Stomach smooth muscle (tissue), 2 donors: ENCODE results near the gene ADAMTS6.
"Not testable (repeated sequence)": the region's sequence is repeated elsewhere in the genome, so short reads cannot be mapped to it uniquely, and the experiment has no call there.

ENCODE experiments used
- H3K27ac ChIP-seq: one replicate; pipeline ENCODE4 v1.7.0; 2013; ENCODE audit warnings: mild to moderate bottlenecking, low read length, inconsistent platforms
- H3K27me3 ChIP-seq, 2 donors: one replicate each; pipeline ENCODE4 v1.7.0; 2013; ENCODE audit warnings: low read length in 2 of 2; ENCODE audit not compliant: insufficient read depth in 2 of 2, control insufficient read depth in 1 of 2
- H3K36me3 ChIP-seq, 2 donors: one replicate each; pipeline ENCODE4 v1.7.0; 2013; ENCODE audit warnings: low read length in 2 of 2; ENCODE audit not compliant: control insufficient read depth in 2 of 2, insufficient read depth in 2 of 2
- H3K4me1 ChIP-seq: one replicate; pipeline ENCODE4 v1.7.0; 2013; ENCODE audit warnings: low read length; ENCODE audit not compliant: control insufficient read depth, insufficient read depth
- H3K4me3 ChIP-seq, 2 donors: one replicate each; pipeline ENCODE4 v1.7.0; 2013; ENCODE audit warnings: low read length in 2 of 2
- H3K9ac ChIP-seq, 2 donors: one replicate each; pipeline ENCODE4 v1.7.0; 2013; ENCODE audit warnings: low read length in 2 of 2, mild to moderate bottlenecking in 1 of 2
- H3K9me3 ChIP-seq, 2 donors: one replicate each; pipeline ENCODE4 v1.7.0; 2013; ENCODE audit warnings: low read length in 2 of 2; ENCODE audit not compliant: control insufficient read depth in 2 of 2
- donor health status: healthy.
- donor health status: Pancreatic carcinoma.

The ADAMTS6 gene

DNA sequence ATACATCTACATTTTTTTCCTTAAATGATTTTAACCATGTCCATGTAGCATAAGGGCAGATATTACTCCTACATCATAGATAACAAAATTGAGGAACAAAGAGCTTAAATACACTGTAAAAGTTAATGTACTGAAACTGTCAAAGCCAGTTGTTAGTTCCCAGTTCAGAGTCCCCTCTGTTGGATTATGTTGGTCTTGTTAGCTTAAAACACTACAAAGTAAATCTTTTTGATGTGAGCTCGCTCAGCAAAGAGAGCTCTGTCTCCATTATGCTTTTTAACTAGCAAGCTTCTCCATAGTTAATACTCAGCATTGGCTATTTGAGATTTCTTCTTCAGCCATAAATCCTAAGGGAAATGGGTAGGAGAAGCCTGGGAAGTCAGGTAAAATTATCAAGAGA, 149.1 kb downstream of the ADAMTS6 start:
- no peak overlapping the region for H3K4me3 ChIP-seq
- no peak overlapping the region for H3K9ac ChIP-seq
- no peaks in the 10 kb centered on the region for H3K36me3 ChIP-seq
- no peaks in the 10 kb centered on the region for H3K27me3 ChIP-seq
- no peaks in the 10 kb centered on the region for H3K9me3 ChIP-seq
- peaks cover 3% of the 10 kb centered on the region for H3K4me1 ChIP-seq
- no peak overlapping the region for H3K27ac ChIP-seq

DNA sequence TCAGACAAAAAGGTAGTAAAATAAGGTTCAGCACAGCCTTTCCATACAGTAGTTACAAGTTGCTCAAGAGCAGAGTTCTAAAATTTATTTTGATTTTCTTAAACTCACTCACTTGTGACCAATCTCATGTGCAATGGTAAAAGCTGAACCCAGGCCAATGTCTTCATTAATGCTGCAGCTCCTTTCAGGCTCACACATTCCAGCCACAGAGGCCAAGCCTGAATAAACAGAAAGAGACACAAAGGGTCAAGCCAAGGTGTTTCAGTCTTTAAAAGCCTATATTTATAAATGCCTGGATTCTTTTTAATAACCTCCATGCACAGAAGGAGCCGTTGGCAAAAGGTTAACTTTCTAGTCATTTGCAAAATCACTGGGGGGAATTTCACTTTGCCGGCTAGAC, 152.5 kb downstream of the ADAMTS6 start:
- H3K4me1 ChIP-seq: peaks cover 3% of the 10 kb centered on the region
- H3K4me3 ChIP-seq: peak overlapping the region in 1 of 2 donors; percentile 9
- H3K9ac ChIP-seq: no peak overlapping the region
- no peaks in the 10 kb centered on the region for H3K9me3 ChIP-seq
- no peaks in the 10 kb centered on the region for H3K27me3 ChIP-seq
- no peak overlapping the region for H3K27ac ChIP-seq
- no peaks in the 10 kb centered on the region for H3K36me3 ChIP-seq

DNA sequence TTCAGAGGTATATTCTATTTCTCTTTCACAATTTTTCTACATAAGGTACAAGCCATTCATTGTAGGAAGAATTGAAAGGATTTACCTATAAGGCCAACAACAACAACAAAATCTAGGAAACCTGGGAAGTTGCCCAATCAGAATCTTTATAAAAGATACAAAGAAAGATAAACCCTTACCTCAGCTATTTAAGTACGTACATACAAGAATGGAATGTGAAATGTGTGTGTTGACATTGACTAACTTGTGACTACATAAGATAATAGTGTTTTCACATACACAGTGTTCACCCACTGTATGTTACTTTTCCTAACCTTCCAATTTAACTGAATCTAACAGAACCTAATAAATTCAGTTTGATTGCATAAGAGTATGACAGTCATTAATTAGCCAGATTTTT, 154.1 kb downstream of the ADAMTS6 start:
- H3K4me1 ChIP-seq: peaks cover 3% of the 10 kb centered on the region
- H3K9ac ChIP-seq: no peak overlapping the region
- H3K36me3 ChIP-seq: no peaks in the 10 kb centered on the region
- no peak overlapping the region for H3K27ac ChIP-seq
- H3K27me3 ChIP-seq: no peaks in the 10 kb centered on the region
- no peaks in the 10 kb centered on the region for H3K9me3 ChIP-seq
- H3K4me3 ChIP-seq: no peak overlapping the region

DNA sequence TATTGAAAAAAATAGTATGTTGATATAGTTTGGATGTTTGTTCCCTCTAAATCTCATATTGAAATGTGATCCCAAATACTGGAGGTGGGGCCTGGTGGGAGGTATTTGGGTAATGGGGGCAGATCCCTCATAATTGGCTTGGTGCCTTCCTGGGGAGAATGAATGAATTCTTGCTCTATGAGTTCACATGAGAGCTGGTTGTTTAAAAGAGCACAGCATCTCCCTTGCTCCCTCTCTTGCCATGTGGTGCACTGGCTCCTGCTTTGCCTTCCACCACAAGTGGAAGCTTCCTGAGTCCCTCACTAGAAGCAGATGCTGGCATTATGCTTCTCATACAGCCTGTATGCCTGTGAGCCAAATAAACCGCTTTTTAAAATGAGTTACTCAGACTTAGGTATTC, 154.8 kb downstream of the ADAMTS6 start:
- Histone ChIP-seq H3K36me3 (no peaks in the 10 kb centered on the region), H3K4me3 (no peak overlapping the region), H3K27me3 (no peaks in the 10 kb centered on the region), H3K9ac (no peak overlapping the region), H3K27ac (no peak overlapping the region), H3K9me3 (no peaks in the 10 kb centered on the region), H3K4me1 (peaks cover 3% of the 10 kb centered on the region)

DNA sequence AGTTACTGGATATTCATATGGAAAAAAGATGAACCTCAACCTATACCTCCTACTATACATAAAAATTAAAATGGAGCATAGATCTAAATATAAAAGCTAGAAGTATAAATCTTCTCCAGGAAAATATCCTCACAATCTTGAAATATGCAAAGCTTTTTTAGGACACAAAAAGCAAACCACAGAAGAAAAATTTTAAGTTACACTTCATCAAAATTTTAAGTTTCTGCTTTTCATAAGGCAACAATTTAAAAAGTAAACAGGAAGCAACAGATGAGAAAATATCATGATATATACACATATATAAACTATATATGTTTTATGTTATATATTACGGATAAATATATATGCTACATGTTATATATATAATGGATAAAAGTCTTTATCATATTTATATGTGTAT, 157.5 kb downstream of the ADAMTS6 start:
- Histone ChIP-seq H3K27me3 (no peaks in the 10 kb centered on the region), H3K9ac (no peak overlapping the region), H3K36me3 (no peaks in the 10 kb centered on the region), H3K4me1 (peaks cover 3% of the 10 kb centered on the region), H3K4me3 (no peak overlapping the region), H3K9me3 (no peaks in the 10 kb centered on the region), H3K27ac (no peak overlapping the region)

DNA sequence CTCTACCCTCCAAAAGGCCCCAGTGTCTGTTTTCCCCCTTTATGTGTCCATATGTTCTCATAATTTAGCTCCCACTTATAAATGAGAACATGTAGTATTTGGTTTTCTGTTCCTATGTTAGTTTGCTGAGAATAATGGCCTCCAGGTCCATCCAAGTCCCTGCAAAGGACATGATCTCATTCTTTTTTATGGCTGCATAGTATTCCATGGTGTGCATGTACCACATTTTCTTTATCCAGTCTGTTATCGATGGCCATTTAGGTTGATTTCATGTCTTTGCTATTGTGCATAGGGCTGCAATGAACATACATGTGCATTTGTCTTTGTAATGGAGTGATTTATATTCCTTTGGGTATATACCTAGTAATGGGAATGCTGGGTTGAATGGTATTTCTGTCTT, 161.0 kb downstream of the ADAMTS6 start:
- H3K9me3 ChIP-seq, H3K4me1 ChIP-seq, H3K9ac ChIP-seq, H3K27ac ChIP-seq, H3K36me3 ChIP-seq, H3K27me3 ChIP-seq, H3K4me3 ChIP-seq: not testable (repeated sequence)

DNA sequence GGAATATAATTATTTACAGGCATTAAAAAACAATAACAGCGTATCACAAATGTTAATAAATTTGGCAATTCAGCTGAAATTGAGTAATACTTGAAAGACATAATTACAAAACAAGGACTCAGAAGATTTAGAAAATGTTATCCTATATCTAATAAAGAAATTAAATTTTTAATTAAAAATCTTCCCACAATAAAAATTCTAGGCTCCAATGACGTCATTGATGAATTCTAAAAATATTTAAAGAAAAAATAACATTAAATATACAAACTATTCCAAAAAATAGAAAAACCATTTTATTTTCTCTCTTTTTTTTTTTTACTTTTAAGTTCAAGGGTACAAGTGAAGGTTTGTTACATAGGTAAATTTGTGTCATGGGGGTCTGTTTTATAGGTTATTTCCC, 161.5 kb downstream of the ADAMTS6 start:
- H3K27me3 ChIP-seq: no peaks in the 10 kb centered on the region
- no peak overlapping the region for H3K9ac ChIP-seq
- no peaks in the 10 kb centered on the region for H3K4me1 ChIP-seq
- H3K4me3 ChIP-seq: no peak overlapping the region
- H3K27ac ChIP-seq: no peak overlapping the region
- H3K9me3 ChIP-seq: no peaks in the 10 kb centered on the region
- H3K36me3 ChIP-seq: no peaks in the 10 kb centered on the region

DNA sequence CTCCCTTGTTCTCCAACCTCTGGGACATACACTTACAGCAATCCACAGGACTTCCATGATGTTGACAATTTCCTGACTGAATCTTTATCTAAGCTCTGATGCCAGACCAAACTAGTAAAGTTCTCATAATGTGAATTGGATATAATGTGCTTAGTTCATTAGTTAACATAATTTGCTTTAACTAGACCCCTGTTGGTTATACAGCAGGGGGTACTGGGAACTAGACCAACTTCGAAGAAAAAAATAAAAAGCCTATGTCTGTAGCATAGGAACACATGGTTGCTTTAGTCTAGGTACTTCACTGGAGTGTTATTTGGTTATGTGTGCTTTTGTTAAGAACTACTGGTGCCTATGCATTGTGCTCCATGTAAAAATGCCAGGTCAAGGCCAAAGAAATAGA, 173.8 kb downstream of the ADAMTS6 start:
- no peaks in the 10 kb centered on the region for H3K36me3 ChIP-seq
- H3K27ac ChIP-seq: no peak overlapping the region
- no peak overlapping the region for H3K4me3 ChIP-seq
- no peak overlapping the region for H3K9ac ChIP-seq
- H3K27me3 ChIP-seq: no peaks in the 10 kb centered on the region
- H3K4me1 ChIP-seq: no peaks in the 10 kb centered on the region
- no peaks in the 10 kb centered on the region for H3K9me3 ChIP-seq

DNA sequence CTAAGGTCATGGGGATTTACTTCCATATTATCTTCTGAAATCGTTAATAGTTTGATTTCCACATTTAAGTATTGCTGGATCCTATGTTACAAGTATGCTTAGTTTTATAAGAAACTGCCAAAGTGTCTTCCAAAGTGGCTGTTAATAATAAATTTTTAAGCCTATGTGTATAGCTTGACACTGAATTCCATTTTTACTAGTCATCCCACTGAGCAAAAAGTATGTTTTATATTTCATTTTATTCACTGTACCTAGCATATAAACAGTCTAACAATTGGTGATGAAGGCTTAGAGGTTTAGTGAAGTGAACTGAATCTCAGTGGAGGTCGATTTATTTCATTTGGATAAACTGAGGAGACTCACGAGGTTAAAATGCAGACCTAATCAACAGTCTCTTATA, 174.6 kb downstream of the ADAMTS6 start:
- H3K27ac ChIP-seq: no peak overlapping the region
- no peak overlapping the region for H3K4me3 ChIP-seq
- no peaks in the 10 kb centered on the region for H3K36me3 ChIP-seq
- H3K9me3 ChIP-seq: no peaks in the 10 kb centered on the region
- H3K27me3 ChIP-seq: no peaks in the 10 kb centered on the region
- no peaks in the 10 kb centered on the region for H3K4me1 ChIP-seq
- no peak overlapping the region for H3K9ac ChIP-seq

DNA sequence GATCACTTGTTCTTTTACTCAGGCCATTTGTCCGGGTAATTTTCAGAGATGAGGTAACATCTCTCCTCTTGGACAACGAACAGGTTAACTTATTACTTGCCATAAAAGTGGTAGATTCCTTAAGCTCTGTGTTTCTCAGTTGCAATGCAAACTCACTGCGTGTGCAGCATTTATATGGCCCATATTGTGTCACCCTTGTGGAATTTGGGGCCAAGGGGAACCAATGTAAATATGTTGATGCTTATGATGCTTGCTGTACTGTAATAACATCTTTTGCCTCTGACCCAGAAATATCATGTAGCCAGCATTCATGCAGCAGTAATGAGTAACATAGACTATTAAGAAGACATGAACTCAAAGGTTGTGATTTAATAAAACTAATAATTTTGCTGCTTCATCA, 175.8 kb downstream of the ADAMTS6 start:
- H3K9ac ChIP-seq: no peak overlapping the region
- no peaks in the 10 kb centered on the region for H3K36me3 ChIP-seq
- no peaks in the 10 kb centered on the region for H3K4me1 ChIP-seq
- no peak overlapping the region for H3K4me3 ChIP-seq
- no peaks in the 10 kb centered on the region for H3K27me3 ChIP-seq
- no peaks in the 10 kb centered on the region for H3K9me3 ChIP-seq
- no peak overlapping the region for H3K27ac ChIP-seq

DNA sequence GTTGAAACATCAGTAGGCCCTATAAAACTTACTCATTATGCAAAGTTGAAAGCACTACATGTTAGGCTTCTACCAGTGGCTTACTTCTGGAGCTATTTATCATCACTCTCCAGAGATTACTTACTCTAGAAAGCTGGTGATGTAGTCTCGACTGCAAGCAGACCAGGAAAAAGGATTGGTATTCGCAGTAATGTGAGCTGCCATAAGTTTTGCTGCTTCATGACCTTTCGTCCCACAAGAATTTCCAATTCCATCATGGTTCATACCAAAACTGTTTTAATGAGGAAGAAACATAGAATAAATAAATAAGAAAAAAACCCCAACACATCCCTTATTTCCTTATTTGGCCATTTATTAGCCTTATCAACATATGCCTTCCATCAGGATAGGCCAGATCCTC, 181.9 kb downstream of the ADAMTS6 start:
- no peaks in the 10 kb centered on the region for H3K9me3 ChIP-seq

DNA sequence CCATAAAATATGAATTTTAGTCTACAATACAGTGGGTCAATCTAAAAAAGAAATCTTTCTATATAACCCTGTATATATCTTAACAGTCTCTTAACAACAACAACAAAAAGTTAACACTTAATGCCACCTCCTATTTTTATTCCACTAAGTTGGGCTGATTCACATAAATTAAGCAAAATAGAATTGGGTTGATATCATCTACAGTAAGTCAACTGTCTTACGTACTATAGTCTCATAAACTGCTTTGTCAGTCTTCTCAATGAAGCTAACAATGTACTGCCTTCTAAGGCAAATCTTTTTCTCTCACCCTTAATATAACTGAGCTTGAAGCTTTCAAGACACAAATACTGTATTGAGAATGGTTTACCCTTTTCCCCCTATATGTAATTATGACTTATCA, 185.7 kb downstream of the ADAMTS6 start:
- no peak overlapping the region for H3K9ac ChIP-seq
- no peaks in the 10 kb centered on the region for H3K27me3 ChIP-seq
- no peaks in the 10 kb centered on the region for H3K36me3 ChIP-seq
- H3K9me3 ChIP-seq: no peaks in the 10 kb centered on the region
- H3K4me1 ChIP-seq: no peaks in the 10 kb centered on the region
- no peak overlapping the region for H3K4me3 ChIP-seq
- no peak overlapping the region for H3K27ac ChIP-seq

More for the DNA sequence above, 181.9 kb downstream of the ADAMTS6 start:
- Histone ChIP-seq H3K27me3 (no peaks in the 10 kb centered on the region), H3K27ac (no peak overlapping the region), H3K9ac (no peak overlapping the region), H3K36me3 (no peaks in the 10 kb centered on the region), H3K4me3 (no peak overlapping the region), H3K4me1 (no peaks in the 10 kb centered on the region)
